ENCODE results near the gene ARHGEF38. TPM values are rescaled to one million over a fixed set of nuclear protein-coding genes. Genes with fewer than 3 reads are reported as not detected.
A peak's percentile ranks its signal among the peaks of the same experiment; 100 is the strongest.

ARHGEF38 gene
- total and polyA plus RNA-seq, 2 donors: 0.24 to 0.30 TPM

DNA sequence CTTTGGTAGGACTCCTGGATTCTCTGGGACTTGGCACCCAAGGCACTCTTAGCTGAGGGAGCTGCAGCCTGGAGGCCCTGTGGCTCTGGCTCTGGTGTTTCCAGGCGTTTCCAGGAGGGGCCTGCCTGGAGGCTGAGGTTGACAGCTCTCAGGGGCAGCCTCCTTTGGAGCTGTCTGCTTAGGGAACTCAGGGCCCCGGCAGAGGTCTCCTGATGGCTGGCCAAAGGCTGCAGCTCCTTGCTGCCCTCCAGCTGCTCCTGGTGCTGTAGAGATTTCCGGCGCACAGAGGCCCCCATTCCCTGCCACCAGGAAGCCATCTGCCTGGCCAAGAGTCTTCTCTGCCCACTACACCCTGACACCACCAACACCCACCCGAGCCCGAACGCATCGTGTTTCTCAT, 25.3 kb upstream of the ARHGEF38 start:
- Histone ChIP-seq H3K4me1 (ENCODE audit: control insufficient read depth in 2 of 2, insufficient read depth in 2 of 2, low read length in 2 of 2) (no peaks in the 10 kb centered on the region), H3K4me3 (ENCODE audit: low read length in 2 of 2) (no peak overlapping the region), H3K27ac (ENCODE audit: low read depth in 1 of 2, low read length in 1 of 2) (no peak overlapping the region), H3K9me3 (ENCODE audit: control insufficient read depth in 2 of 2, insufficient read depth in 1 of 2, low read length in 1 of 2) (peaks cover 0 to 4% of the 10 kb centered on the region in 2 donors), H3K27me3 (ENCODE audit: control insufficient read depth in 2 of 2, insufficient read depth in 1 of 2, low read length in 1 of 2) (peaks cover 0 to 5% of the 10 kb centered on the region in 2 donors), H3K36me3 (ENCODE audit: control insufficient read depth in 2 of 2, insufficient read depth in 2 of 2, low read length in 1 of 2) (no peaks in the 10 kb centered on the region)
- DNase-seq (ENCODE audit: low read depth in 6 of 9, low spot score in 9 of 9): no peak
- 94% methylated on average over 8 of the region's 8 CpGs for WGBS

DNA sequence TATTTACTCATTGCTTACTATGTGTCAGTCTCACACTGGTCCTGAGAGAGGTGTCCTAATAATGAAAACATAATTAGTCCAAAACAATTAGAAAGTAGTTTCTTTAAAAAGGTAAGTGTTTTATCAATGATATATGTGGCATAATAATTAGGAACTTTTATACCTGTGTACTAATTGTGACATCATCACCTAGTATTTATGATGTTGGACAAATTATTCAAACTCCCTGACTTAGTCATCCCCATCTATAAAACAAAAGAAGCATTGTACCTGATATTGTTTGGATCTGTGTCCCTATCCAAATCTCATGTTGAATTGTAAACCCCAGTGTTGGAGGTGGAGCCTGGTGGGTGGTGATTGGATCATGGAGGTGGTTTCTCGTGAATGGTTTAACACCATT, 15.8 kb upstream of the ARHGEF38 start:
- Histone ChIP-seq H3K9me3 (ENCODE audit: control insufficient read depth in 2 of 2, insufficient read depth in 1 of 2, low read length in 1 of 2) (no peaks in the 10 kb centered on the region), H3K27ac (ENCODE audit: low read depth in 1 of 2, low read length in 1 of 2) (no peak overlapping the region), H3K4me3 (ENCODE audit: low read length in 2 of 2) (no peak overlapping the region), H3K27me3 (ENCODE audit: control insufficient read depth in 2 of 2, insufficient read depth in 1 of 2, low read length in 1 of 2) (no peaks in the 10 kb centered on the region), H3K4me1 (ENCODE audit: control insufficient read depth in 2 of 2, insufficient read depth in 2 of 2, low read length in 2 of 2) (no peaks in the 10 kb centered on the region), H3K36me3 (ENCODE audit: control insufficient read depth in 2 of 2, insufficient read depth in 2 of 2, low read length in 1 of 2) (no peaks in the 10 kb centered on the region)
- WGBS: 95% methylated on average over 1 of the region's 1 CpG
- no peak for DNase-seq (ENCODE audit: low read depth in 6 of 9, low spot score in 9 of 9)

DNA sequence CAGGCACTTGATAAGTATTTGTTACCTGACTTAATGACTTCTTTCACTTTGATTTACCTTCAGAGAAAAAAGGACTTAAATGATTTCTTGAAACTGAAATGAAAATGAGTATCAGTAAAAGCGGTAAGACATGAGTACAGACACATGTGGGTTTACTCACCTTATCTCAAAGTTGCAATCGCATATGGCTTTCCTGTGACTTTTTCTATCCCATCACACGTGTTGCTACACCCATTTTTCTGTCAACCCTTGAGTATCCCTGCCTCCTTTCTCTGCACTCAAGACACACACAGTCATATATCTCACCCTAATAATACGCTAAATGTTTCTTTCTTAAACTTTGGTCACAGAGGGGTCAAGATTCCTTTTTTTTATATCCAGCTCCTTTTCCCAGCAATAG, 11.0 kb upstream of the ARHGEF38 start:
- no peaks in the 10 kb centered on the region for H3K27me3 ChIP-seq (ENCODE audit: control insufficient read depth in 2 of 2, insufficient read depth in 1 of 2, low read length in 1 of 2)
- no peaks in the 10 kb centered on the region for H3K4me1 ChIP-seq (ENCODE audit: control insufficient read depth in 2 of 2, insufficient read depth in 2 of 2, low read length in 2 of 2)
- no peak overlapping the region for H3K4me3 ChIP-seq (ENCODE audit: low read length in 2 of 2)
- peak in 4 of 9 donors; percentile 13 to 50 (median 19) for DNase-seq (ENCODE audit: low read depth in 6 of 9, low spot score in 9 of 9)
- H3K36me3 ChIP-seq (ENCODE audit: control insufficient read depth in 2 of 2, insufficient read depth in 2 of 2, low read length in 1 of 2): no peaks in the 10 kb centered on the region
- no peak overlapping the region for H3K27ac ChIP-seq (ENCODE audit: low read depth in 1 of 2, low read length in 1 of 2)
- 16% methylated on average over 4 of the region's 4 CpGs for WGBS
- H3K9me3 ChIP-seq (ENCODE audit: control insufficient read depth in 2 of 2, insufficient read depth in 1 of 2, low read length in 1 of 2): no peaks in the 10 kb centered on the region

DNA sequence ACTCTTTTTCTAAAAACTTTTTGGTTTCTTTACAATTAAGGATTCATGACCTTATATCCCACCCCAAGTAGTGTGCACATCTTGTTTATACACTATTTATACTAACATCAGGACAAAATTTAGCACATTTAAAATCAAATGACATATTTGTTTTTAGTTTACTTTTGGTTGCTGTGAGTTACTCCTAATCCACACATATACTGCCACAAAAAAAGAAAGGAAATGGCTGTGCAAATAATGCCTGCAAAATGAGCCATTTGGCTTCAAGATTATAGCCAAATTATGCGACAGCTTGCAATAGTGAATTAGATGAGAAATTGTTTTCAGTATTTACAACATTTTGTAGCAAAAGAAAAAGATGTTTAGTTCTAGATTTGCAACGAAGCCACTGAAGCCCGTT, 10.4 kb upstream of the ARHGEF38 start:
- H3K27ac ChIP-seq (ENCODE audit: low read depth in 1 of 2, low read length in 1 of 2): no peak overlapping the region
- DNase-seq (ENCODE audit: low read depth in 6 of 9, low spot score in 9 of 9): no peak
- H3K4me3 ChIP-seq (ENCODE audit: low read length in 2 of 2): no peak overlapping the region
- H3K4me1 ChIP-seq (ENCODE audit: control insufficient read depth in 2 of 2, insufficient read depth in 2 of 2, low read length in 2 of 2): no peaks in the 10 kb centered on the region
- WGBS: 82% methylated on average over 3 of the region's 3 CpGs
- no peaks in the 10 kb centered on the region for H3K9me3 ChIP-seq (ENCODE audit: control insufficient read depth in 2 of 2, insufficient read depth in 1 of 2, low read length in 1 of 2)
- no peaks in the 10 kb centered on the region for H3K36me3 ChIP-seq (ENCODE audit: control insufficient read depth in 2 of 2, insufficient read depth in 2 of 2, low read length in 1 of 2)
- H3K27me3 ChIP-seq (ENCODE audit: control insufficient read depth in 2 of 2, insufficient read depth in 1 of 2, low read length in 1 of 2): no peaks in the 10 kb centered on the region

DNA sequence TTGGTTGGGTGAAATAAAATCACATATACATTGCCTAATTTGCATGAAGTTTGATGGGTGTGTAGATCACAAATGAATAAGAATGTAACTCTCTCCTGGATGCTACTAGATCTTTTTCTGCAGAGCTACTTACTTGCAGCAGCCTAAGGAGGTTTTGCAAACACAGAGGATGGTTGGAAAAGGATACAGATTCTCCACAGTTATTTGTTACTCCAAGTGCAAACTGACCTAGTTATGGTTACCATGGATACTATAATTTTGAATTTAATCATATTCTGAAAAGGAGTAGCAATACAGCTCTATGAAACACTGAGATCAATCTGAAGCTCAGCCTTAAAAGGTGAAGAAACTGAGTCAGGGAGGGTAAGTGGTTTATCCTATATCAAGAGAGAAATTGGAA, 9.1 kb upstream of the ARHGEF38 start:
- Histone ChIP-seq H3K4me3 (ENCODE audit: low read length in 2 of 2) (no peak overlapping the region), H3K9me3 (ENCODE audit: control insufficient read depth in 2 of 2, insufficient read depth in 1 of 2, low read length in 1 of 2) (no peaks in the 10 kb centered on the region), H3K4me1 (ENCODE audit: control insufficient read depth in 2 of 2, insufficient read depth in 2 of 2, low read length in 2 of 2) (no peaks in the 10 kb centered on the region), H3K36me3 (ENCODE audit: control insufficient read depth in 2 of 2, insufficient read depth in 2 of 2, low read length in 1 of 2) (no peaks in the 10 kb centered on the region), H3K27ac (ENCODE audit: low read depth in 1 of 2, low read length in 1 of 2) (no peak overlapping the region), H3K27me3 (ENCODE audit: control insufficient read depth in 2 of 2, insufficient read depth in 1 of 2, low read length in 1 of 2) (no peaks in the 10 kb centered on the region)
- no peak for DNase-seq (ENCODE audit: low read depth in 6 of 9, low spot score in 9 of 9)

DNA sequence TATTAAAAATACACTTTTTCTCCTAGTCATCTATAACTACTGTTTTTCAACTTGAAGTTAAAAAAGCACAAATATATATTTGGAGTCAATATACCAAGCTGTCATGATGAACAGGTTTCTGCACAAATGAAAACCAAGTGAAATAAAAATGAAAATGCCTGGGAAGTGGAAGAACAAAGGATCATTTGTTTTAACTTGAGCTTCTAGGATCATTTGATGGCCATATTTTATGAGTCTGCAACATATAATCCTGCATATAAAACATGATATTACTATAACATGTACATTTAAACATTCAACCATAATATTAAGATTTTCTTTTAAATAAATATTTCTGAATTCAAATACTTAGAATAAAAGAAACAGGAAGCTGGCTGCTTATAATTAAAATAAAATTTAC, 8.5 kb upstream of the ARHGEF38 start:
- no peak for DNase-seq (ENCODE audit: low read depth in 6 of 9, low spot score in 9 of 9)
- no peaks in the 10 kb centered on the region for H3K27me3 ChIP-seq (ENCODE audit: control insufficient read depth in 2 of 2, insufficient read depth in 1 of 2, low read length in 1 of 2)
- H3K4me1 ChIP-seq (ENCODE audit: control insufficient read depth in 2 of 2, insufficient read depth in 2 of 2, low read length in 2 of 2): no peaks in the 10 kb centered on the region
- no peaks in the 10 kb centered on the region for H3K36me3 ChIP-seq (ENCODE audit: control insufficient read depth in 2 of 2, insufficient read depth in 2 of 2, low read length in 1 of 2)
- no peak overlapping the region for H3K27ac ChIP-seq (ENCODE audit: low read depth in 1 of 2, low read length in 1 of 2)
- no peaks in the 10 kb centered on the region for H3K9me3 ChIP-seq (ENCODE audit: control insufficient read depth in 2 of 2, insufficient read depth in 1 of 2, low read length in 1 of 2)
- no peak overlapping the region for H3K4me3 ChIP-seq (ENCODE audit: low read length in 2 of 2)

DNA sequence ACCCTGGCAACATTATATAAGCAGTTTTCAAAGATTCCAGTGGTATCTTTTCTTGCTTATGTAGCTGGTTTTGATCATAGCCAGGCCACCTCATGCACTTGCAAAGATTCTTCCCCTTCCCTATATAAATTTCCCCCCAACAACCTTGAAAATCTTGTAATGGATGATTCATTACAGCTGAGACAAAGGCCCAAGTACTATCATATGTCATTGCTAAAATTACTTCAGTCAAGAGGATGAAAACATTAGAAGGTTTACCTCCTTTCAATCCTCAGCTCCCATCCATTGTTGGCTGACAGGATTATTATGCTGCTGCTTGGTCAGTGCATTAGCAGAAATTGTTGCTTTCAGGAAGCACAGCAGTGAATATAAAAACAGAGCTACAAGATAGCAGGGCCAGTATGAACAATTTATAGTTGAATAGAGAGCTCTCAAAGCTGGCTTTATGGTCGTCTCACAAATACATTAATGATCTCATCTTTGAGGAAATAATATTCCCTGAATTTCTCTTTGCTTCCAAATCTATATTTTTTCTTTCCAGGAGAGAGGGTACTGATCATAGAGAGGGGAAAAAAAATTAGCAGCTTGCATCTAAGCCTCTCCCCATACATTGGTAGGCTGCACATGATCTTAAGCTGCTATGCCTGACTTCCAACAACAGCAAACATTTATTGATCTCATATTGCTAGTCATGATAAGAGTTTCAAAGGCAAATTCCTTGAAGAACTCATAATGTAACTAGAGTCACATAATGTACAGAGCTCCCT, 7.7 kb upstream of the ARHGEF38 start:
- Histone ChIP-seq H3K36me3 (ENCODE audit: control insufficient read depth in 2 of 2, insufficient read depth in 2 of 2, low read length in 1 of 2) (no peaks in the 10 kb centered on the region), H3K27ac (ENCODE audit: low read depth in 1 of 2, low read length in 1 of 2) (no peak overlapping the region), H3K4me1 (ENCODE audit: control insufficient read depth in 2 of 2, insufficient read depth in 2 of 2, low read length in 2 of 2) (no peaks in the 10 kb centered on the region), H3K9me3 (ENCODE audit: control insufficient read depth in 2 of 2, insufficient read depth in 1 of 2, low read length in 1 of 2) (no peaks in the 10 kb centered on the region), H3K27me3 (ENCODE audit: control insufficient read depth in 2 of 2, insufficient read depth in 1 of 2, low read length in 1 of 2) (no peaks in the 10 kb centered on the region), H3K4me3 (ENCODE audit: low read length in 2 of 2) (no peak overlapping the region)
- 82% methylated on average over 1 of the region's 1 CpG for WGBS
- no peak for DNase-seq (ENCODE audit: low read depth in 6 of 9, low spot score in 9 of 9)

DNA sequence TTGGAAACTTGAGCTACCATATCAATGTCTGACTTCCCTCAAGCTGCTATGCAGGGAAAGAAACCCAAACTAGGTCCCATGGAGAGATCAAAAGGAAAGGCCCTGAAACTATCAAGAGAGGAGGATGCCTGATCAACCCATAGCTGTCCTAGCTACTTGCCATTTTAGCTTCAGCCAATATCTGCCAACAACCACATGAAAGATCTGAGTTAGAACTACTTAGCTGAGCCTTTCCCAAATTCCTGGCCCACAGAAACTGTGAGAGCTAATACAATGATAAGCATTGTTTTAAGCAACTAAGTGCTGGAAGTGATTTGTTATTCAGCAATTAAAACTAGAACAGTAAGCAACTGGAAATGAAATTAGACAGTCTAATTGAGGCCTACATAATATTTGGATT, 6.3 kb upstream of the ARHGEF38 start:
- Histone ChIP-seq H3K4me1 (ENCODE audit: control insufficient read depth in 2 of 2, insufficient read depth in 2 of 2, low read length in 2 of 2) (no peaks in the 10 kb centered on the region), H3K27me3 (ENCODE audit: control insufficient read depth in 2 of 2, insufficient read depth in 1 of 2, low read length in 1 of 2) (no peaks in the 10 kb centered on the region), H3K9me3 (ENCODE audit: control insufficient read depth in 2 of 2, insufficient read depth in 1 of 2, low read length in 1 of 2) (no peaks in the 10 kb centered on the region), H3K4me3 (ENCODE audit: low read length in 2 of 2) (no peak overlapping the region), H3K27ac (ENCODE audit: low read depth in 1 of 2, low read length in 1 of 2) (no peak overlapping the region), H3K36me3 (ENCODE audit: control insufficient read depth in 2 of 2, insufficient read depth in 2 of 2, low read length in 1 of 2) (no peaks in the 10 kb centered on the region)
- no peak for DNase-seq (ENCODE audit: low read depth in 6 of 9, low spot score in 9 of 9)

DNA sequence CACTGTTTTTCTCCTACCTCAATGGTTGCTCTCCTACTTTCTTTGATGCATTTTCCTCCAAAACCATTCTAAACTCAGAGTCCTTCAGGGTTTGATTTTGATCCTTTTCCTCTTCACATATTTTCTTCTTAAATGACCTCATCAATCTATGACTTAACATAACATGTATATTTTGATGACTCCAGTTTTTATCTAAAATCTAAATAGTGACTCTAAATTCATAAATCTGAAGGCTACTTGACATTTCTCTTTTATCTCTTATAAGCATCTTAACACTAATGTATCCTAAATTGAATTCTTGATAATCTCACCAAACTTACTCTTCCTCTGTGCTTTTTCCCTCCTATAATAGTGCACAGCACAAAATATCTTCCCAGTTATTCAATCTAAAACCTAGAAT, 4.7 kb upstream of the ARHGEF38 start:
- H3K27me3 ChIP-seq (ENCODE audit: control insufficient read depth in 2 of 2, insufficient read depth in 1 of 2, low read length in 1 of 2): no peaks in the 10 kb centered on the region
- H3K4me3 ChIP-seq (ENCODE audit: low read length in 2 of 2): no peak overlapping the region
- no peaks in the 10 kb centered on the region for H3K36me3 ChIP-seq (ENCODE audit: control insufficient read depth in 2 of 2, insufficient read depth in 2 of 2, low read length in 1 of 2)
- peaks cover 0 to 7% of the 10 kb centered on the region in 2 donors for H3K4me1 ChIP-seq (ENCODE audit: control insufficient read depth in 2 of 2, insufficient read depth in 2 of 2, low read length in 2 of 2)
- DNase-seq (ENCODE audit: low read depth in 6 of 9, low spot score in 9 of 9): no peak
- H3K9me3 ChIP-seq (ENCODE audit: control insufficient read depth in 2 of 2, insufficient read depth in 1 of 2, low read length in 1 of 2): no peaks in the 10 kb centered on the region
- H3K27ac ChIP-seq (ENCODE audit: low read depth in 1 of 2, low read length in 1 of 2): no peak overlapping the region

DNA sequence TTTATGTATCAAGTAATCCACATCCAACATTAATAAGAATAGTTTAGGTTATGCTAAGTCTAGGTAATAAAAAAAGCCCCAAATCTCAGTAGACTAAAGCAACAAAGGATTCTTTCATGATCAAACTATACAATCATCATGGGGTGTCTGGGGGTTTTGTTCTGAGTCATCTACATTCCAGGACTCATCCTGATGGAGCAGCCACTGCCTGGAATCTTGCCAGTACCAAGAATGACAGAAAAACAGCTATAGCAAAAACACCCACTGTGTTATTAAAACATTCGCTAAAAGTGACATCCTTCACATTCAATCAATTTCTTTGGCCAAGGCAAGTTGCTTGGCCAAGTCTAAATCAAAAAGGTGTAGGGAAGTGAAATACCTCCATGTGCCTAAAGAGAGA, 3.9 kb upstream of the ARHGEF38 start:
- H3K36me3 ChIP-seq (ENCODE audit: control insufficient read depth in 2 of 2, insufficient read depth in 2 of 2, low read length in 1 of 2): no peaks in the 10 kb centered on the region
- no peak for DNase-seq (ENCODE audit: low read depth in 6 of 9, low spot score in 9 of 9)
- H3K27ac ChIP-seq (ENCODE audit: low read depth in 1 of 2, low read length in 1 of 2): no peak overlapping the region
- H3K4me3 ChIP-seq (ENCODE audit: low read length in 2 of 2): no peak overlapping the region
- WGBS: 97% methylated on average over 1 of the region's 1 CpG
- no peaks in the 10 kb centered on the region for H3K9me3 ChIP-seq (ENCODE audit: control insufficient read depth in 2 of 2, insufficient read depth in 1 of 2, low read length in 1 of 2)
- H3K4me1 ChIP-seq (ENCODE audit: control insufficient read depth in 2 of 2, insufficient read depth in 2 of 2, low read length in 2 of 2): peaks cover 0 to 7% of the 10 kb centered on the region in 2 donors
- H3K27me3 ChIP-seq (ENCODE audit: control insufficient read depth in 2 of 2, insufficient read depth in 1 of 2, low read length in 1 of 2): no peaks in the 10 kb centered on the region

Data from thymus (tissue), 11 donors.